DND-41 (cell line): ENCODE results near the gene MLH1.

ENCODE experiments used
- ATAC-seq: fragments of 200-7000 bp; cut with Tn5 transposase; 3 replicates; pipeline ENCODE4 v1.9.1; 2021; ENCODE audit warnings: low read depth; ENCODE audit not compliant: insufficient read depth
- DNase-seq: peaks from one replicate; pipeline ENCODE4 v3.0.0-alpha.2; 2020
- H2AFZ ChIP-seq: 2 replicates; pipeline ENCODE4 v1.6.0; 2012; ENCODE audit warnings: low read depth, low read length
- H3K27ac ChIP-seq: 2 replicates; pipeline ENCODE4 v1.5.1; 2012; ENCODE audit warnings: low read length, inconsistent platforms
- H3K27me3 ChIP-seq: fragments of 200-600 bp; sonication (generic); 2 replicates; pipeline ENCODE4 v1.6.0; 2012; ENCODE audit warnings: low read length, mild to moderate bottlenecking, inconsistent platforms; ENCODE audit not compliant: insufficient read depth, poor library complexity
- H3K36me3 ChIP-seq: 2 replicates; pipeline ENCODE4 v1.5.1; 2012; ENCODE audit warnings: low read length, inconsistent platforms; ENCODE audit not compliant: insufficient read depth
- H3K4me1 ChIP-seq: 2 replicates; pipeline ENCODE4 v1.5.1; 2012; ENCODE audit warnings: mild to moderate bottlenecking, low read length; ENCODE audit not compliant: insufficient read depth
- H3K4me2 ChIP-seq: 2 replicates; pipeline ENCODE4 v1.6.0; 2012; ENCODE audit warnings: mild to moderate bottlenecking, moderate library complexity, low read length, inconsistent platforms; ENCODE audit not compliant: insufficient read depth
- H3K4me3 ChIP-seq, 2 experiments: fragments of 200-600 bp in 1 of 2; shearing (Covaris generic) in 1 of 2; 2 replicates each; pipeline ENCODE4 v1.5.1; 2012 to 2016; ENCODE audit warnings: inconsistent platforms in 2 of 2, low read length in 2 of 2, mild to moderate bottlenecking in 2 of 2, low read depth in 1 of 2, moderate library complexity in 1 of 2
- H3K79me2 ChIP-seq: 2 replicates; pipeline ENCODE4 v1.6.0; 2012; ENCODE audit warnings: low read length, inconsistent platforms; ENCODE audit not compliant: insufficient read depth
- H3K9ac ChIP-seq: 2 replicates; pipeline ENCODE4 v1.6.0; 2012; ENCODE audit warnings: low read depth, mild to moderate bottlenecking, inconsistent platforms, low read length, moderate library complexity
- H3K9me3 ChIP-seq: 2 replicates; pipeline ENCODE4 v1.5.1; 2012; ENCODE audit warnings: low read length, moderate library complexity, mild to moderate bottlenecking, inconsistent platforms; ENCODE audit not compliant: insufficient read depth, severe bottlenecking
- H4K20me1 ChIP-seq: 2 replicates; pipeline ENCODE4 v1.6.0; 2012; ENCODE audit warnings: low read length; ENCODE audit not compliant: insufficient read depth
- CTCF ChIP-seq: IDR thresholded peaks from 2 replicates; pipeline ENCODE4 v1.5.1; 2012; ENCODE audit warnings: borderline replicate concordance, low read length, moderate library complexity, mild to moderate bottlenecking; ENCODE audit not compliant: poor library complexity, severe bottlenecking; ENCODE audit errors: extremely low read depth
- EZH2 ChIP-seq: IDR thresholded peaks from 3 replicates; pipeline ENCODE4 v1.6.1; 2012; ENCODE audit warnings: borderline replicate concordance, low read depth, mild to moderate bottlenecking, moderate library complexity, low read length, inconsistent platforms; ENCODE audit not compliant: severe bottlenecking

The MLH1 gene

GRCh38 chr3:37029516-37030163 is 36.3 kb downstream of the MLH1 start:
- DNase-seq (no peak), ATAC-seq (no peak)
- Histone ChIP-seq H3K9ac (no peak overlapping the region), H3K36me3 (peaks cover 95% of the 10 kb centered on the region), H3K4me3 (no peak overlapping the region), H3K4me1 (no peaks in the 10 kb centered on the region), H4K20me1 (no peaks in the 10 kb centered on the region), H3K27me3 (no peaks in the 10 kb centered on the region), H2AFZ (no peak overlapping the region), H3K27ac (no peak overlapping the region), H3K79me2 (no peaks in the 10 kb centered on the region; the same call in 1 of the 2 replicates), H3K4me2 (no peak overlapping the region), H3K9me3 (peaks cover under 1% of the 10 kb centered on the region)
- TF ChIP-seq EZH2 (no peak), CTCF (no peak)

GRCh38 chr3:37030588-37030987 is 37.3 kb downstream of the MLH1 start:
- Histone ChIP-seq H3K9ac (no peak overlapping the region), H3K36me3 (peaks cover 98% of the 10 kb centered on the region)
- no peak for DNase-seq

GRCh38 chr3:37031096-37031682 is 37.9 kb downstream of the MLH1 start:
- H4K20me1 ChIP-seq = no peaks in the 10 kb centered on the region
- H3K4me3 ChIP-seq = no peak overlapping the region
- H3K27me3 ChIP-seq = no peaks in the 10 kb centered on the region
- TF ChIP-seq EZH2 = no peak
- TF ChIP-seq CTCF = no peak
- DNase-seq = no peak
- peaks cover 13% of the 10 kb centered on the region for H3K9me3 ChIP-seq
- no peak overlapping the region for H3K4me2 ChIP-seq
- H3K9ac ChIP-seq = no peak overlapping the region
- H3K36me3 ChIP-seq = peaks cover 98% of the 10 kb centered on the region
- no peak for ATAC-seq
- no peak overlapping the region for H2AFZ ChIP-seq
- no peak overlapping the region for H3K27ac ChIP-seq
- H3K79me2 ChIP-seq = no peaks in the 10 kb centered on the region
- no peaks in the 10 kb centered on the region for H3K4me1 ChIP-seq

More at GRCh38 chr3:37030588-37030987, 37.3 kb downstream of the MLH1 start:
- no peaks in the 10 kb centered on the region for H4K20me1 ChIP-seq
- H3K27me3 ChIP-seq = no peaks in the 10 kb centered on the region
- no peaks in the 10 kb centered on the region for H3K4me1 ChIP-seq
- H2AFZ ChIP-seq = no peak overlapping the region
- no peak overlapping the region for H3K27ac ChIP-seq
- no peak overlapping the region for H3K4me3 ChIP-seq
- H3K9me3 ChIP-seq = peaks cover 7% of the 10 kb centered on the region
- ATAC-seq = no peak
- TF ChIP-seq CTCF (no peak), EZH2 (no peak)
- H3K79me2 ChIP-seq = no peaks in the 10 kb centered on the region
- no peak overlapping the region for H3K4me2 ChIP-seq
